ENCODE data around the gene DOP1A.
"Not testable (repeated sequence)": the region's sequence is repeated elsewhere in the genome, so short reads cannot be mapped to it uniquely, and the experiment has no call there.

Gene DOP1A

DNA sequence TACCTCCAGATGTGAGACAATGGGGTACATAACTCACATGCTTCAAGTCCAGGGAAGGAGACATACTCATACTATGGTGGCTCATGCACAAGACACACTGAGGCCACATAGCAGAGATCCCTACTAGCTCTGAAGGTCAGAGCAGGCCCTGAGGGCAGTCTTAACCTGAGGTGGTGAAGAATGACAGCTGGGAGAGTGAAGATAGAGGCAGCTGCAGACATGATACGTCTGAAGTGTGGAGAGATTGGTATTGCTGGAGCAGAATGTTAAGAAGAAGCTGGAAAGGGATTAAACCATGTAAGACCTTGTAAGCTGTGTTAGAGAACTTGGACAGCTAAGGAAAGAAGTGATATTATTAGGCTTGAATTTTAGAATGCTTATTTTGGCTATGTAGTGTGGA lies 92.7 kb downstream of the DOP1A start:
- no peak for DNase-seq

DNA sequence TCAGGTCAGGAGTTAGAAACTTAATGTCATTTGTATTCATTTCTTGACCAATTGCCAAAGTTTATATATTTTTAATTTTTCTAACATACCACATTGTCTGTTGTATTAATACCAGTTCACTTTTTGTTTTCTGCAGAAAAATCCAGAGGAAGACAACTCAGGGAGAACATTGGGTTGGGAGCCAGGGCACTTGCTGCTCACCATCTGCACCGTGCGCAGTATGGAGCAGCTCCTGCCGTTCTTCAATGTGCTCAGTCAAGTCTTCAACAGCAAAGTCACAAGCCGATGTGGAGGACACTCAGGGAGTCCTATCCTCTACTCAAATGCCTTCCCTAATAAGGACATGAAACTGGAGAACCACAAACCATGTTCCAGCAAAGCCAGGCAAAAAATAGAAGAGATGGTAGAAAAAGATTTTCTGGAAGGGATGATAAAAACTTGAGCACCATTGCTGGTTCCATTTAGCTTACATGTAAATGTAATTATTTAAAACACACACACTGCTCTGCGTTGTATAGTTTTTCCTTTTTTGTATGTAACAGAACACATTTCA lies 100.3 kb downstream of the DOP1A start:
- DNase-seq, result no peak

DNA sequence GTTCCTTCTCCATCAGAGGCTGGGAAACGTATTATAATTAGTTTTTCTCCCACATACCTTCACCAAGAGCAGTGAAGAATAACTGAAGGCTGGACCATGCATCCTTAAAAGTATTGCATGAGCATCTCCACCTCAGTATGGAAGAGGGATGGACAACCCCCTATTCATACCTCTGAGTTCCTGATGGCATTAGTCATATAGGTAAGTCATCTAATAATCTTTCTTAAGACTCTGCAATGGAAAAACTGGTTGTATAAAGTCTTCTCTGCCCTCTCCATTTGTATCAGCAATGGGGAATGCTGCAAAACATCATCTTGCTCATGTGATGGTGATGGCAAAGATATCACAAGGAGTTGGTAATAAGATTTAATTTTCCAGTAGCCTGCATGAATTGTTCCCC lies 101.1 kb downstream of the DOP1A start:
- DNase-seq, result no peak

DNA sequence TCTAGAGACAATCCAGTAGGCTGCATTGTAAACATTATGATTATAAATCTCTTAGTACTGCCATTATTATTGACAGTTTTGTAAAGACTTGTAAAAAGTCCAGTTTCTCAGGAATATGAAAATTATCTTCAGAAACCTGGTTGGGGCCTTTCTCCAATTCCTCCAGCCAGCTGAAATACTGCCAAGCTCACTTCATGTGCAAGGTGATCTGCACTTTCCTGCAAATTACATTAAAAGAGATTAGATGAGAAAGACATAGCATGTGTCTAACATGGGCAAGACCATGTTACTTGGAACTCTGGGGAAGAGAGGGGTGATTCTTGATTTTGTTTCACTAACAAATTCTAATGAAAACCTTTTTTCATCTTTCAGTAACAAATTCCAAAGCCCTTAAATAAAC lies 101.6 kb downstream of the DOP1A start:
- no peak for DNase-seq

DNA sequence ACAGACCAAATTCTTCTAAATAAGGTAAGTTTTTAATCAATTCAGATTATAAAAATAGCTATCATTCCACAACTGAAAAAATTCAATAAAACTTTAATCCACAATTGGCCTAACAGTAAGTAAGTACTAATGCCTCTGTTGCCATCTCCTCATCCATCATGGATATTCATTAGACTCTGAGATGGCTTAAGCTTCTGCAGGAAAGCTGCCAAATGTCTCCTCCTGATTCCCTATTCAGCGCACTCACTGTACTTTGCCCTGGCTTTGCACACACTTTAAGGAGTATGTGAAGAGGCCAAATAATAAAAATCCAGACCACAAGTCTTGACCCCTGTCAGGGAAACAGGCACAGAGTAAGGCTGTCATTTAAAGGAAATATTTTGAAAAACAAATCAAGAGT lies 102.0 kb downstream of the DOP1A start:
- no peak for DNase-seq

DNA sequence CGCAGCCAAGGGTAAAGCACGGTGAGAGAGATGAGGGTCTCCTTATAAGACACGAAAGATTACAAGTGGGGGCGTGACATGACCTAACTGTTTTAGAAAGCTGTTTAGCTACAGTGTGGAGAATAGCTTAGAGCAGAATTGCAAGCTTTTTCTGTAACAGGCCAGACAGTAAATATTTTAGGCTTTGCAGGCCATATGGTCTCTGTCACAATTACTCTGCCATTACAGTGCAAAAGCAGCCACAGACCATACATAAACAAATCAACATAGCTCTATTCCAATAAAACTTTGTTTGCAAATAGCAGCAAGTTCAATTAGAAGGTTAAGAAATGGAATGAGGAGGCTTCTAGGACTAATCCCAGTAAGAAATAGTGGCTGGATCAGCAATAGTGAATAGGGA lies 108.8 kb downstream of the DOP1A start:
- no peak for DNase-seq

DNA sequence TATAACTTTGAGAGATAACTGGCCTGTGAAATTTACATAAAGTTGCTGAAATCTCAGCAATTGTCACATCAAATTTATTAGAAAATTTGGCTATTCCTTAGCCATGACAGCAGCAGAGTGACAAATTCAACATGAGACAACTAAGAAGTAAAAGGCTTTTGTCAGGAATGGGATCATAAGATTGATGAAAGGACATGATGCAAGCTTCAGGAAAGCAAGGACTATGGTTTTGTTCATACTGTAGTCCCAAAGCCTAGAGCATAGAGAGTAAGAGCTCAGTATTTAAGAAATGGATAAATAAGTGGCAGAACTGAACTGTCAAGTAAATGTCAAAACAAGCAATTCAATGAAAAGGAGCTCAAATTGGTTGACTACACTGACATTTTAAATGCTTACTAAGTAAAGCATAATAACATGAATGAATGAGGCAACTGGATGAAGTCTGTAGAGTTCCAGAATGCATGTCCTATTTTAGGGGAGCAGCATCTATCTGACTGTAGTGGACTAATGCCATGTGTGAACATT lies 113.0 kb downstream of the DOP1A start:
- no peak for DNase-seq

DNA sequence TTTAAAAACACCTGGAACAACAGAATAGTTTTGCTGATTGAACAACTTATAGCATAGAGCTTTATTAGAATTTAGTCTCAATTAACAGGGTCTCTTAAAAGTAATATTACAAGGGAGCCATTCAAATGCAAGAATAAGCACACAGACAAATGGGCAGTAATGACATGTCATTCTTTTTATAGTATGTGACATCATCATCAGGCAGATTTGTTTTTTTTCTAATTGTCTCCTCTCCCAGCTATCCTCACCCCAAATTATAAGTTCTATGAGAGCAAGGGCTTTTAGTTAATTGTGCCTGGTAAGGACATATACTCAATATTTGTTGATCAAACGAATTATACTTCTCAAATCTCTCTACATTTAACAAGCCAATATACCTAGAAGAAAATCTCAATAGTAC lies 114.6 kb downstream of the DOP1A start:
- no peak for DNase-seq

DNA sequence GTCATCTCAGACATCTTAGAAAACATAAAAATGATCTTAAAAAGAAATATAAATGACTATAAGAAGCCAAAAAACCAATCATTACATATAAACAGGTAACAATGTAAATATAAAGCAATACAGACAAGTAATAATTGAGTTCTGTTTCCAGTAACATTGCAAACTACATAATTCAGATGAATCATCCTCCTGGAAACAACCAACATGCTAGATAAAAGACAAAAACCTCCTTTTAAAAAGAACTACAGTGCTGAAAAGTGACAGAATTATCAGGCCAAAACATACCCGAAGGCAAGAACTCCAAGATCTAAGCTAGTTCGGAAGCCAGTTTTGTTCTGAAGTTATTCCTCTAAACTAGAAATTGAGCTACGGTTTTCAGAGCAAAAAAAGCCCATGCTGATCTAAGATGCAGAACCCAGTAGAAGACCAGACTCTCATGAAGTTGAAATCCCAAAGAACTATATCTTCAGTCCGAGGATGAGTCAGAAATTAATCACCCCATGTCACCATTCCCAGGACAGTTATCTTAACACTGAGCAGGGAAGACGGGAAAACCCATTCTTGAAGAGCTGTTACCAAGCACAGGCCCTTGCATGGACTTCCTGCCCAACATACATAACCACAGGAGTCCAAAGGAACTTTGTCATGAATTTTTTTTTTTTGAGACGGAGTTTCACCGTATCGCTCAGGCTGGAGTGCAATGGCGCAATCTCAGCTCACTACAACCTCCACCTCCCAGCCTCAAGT lies 115.8 kb downstream of the DOP1A start:
- no peak for DNase-seq

DNA sequence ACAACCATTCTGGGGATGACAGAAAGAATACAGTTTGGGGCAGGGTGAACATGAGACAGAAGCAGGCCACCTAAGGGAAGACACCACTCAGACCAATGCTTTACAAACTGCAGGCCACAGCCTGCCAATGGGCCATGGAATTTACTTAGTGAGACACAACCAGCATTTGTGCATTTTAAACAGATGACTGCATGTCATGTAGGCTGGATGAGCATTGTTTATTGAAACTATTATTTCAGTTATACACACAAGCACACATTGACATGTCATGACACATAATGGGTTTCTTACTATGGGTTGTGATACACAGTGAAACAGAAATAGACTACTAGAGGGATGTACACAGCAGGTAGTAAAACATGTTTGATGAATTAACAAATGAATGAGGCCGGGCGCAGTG lies 117.6 kb downstream of the DOP1A start:
- DNase-seq, result no peak

DNA sequence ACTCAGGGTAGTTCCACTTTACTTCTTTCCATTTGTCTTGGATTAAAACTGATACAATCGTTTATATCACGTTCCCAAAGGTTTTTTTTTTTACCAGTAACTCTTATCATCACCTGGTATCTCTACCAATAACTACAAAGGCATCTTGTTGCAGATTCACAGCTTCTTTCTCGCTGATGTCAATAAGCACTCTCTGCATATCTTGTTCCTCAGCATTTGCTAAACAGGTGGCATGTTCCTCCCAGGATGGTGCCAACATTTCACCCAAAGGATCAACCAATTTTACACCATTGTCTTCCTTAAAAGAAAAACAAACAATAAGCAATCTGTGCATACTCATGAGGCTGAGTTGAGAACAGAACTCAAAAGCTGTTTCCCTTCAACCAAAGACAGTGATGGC lies 121.0 kb downstream of the DOP1A start:
- no peak for DNase-seq

DNA sequence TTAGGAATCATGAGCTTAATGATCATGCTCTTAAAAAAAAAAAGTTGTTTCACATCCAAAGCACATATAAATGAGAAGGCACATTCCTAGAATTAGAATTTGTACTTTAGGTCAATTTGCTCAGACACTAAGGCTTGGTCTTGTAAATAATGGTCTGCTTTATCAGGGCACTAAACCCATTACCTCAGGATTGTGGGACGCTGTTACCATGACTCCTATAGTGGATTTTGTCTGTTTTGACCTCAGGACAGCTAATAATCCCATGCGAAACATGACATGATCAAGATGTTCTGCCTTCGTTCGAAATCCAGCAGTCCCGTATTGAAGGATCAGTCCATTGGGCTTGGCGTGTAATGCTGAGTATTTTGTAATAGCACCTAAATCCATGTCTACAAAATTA lies 123.2 kb downstream of the DOP1A start:
- no peak for DNase-seq

DNA sequence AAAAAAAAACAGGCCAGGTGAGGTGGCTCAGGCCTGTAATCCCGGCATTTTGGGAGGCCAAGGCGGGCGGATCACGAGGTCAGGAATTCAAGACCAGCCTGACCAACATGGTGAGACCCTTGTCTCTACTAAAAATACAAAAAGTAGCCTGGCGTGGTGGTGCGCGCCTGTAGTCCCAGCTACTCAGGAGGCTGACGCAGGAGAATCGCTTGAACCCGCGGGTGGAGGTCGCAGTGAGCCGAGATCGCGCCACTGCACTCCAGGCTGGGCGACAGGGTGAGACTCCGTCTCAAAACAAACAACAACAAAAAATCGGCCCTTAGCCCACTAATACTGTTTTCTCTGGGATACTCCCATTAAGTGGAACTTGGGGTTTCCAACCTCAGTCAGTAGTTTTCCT lies 124.5 kb downstream of the DOP1A start:
- DNase-seq, result not testable (repeated sequence)

DNA sequence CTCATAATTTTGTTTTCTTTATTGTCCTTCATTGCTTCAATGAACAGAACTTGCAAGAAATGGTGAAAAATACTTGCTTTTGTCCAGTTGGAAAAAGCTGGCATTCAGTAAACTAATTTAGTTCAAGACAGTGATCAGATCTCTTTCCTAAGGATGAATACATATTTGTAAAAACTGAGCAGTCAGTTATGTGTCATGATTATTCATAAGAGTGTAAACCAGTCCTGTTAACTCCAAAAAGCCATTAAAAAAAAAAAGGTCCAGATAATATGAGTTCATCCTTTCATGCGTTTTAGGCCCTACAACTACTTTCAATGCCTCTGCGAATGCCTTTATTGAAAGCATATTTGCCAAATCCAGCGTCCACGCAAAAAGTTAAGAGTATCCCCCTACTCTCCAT lies 125.0 kb downstream of the DOP1A start:
- DNase-seq, result no peak

DNA sequence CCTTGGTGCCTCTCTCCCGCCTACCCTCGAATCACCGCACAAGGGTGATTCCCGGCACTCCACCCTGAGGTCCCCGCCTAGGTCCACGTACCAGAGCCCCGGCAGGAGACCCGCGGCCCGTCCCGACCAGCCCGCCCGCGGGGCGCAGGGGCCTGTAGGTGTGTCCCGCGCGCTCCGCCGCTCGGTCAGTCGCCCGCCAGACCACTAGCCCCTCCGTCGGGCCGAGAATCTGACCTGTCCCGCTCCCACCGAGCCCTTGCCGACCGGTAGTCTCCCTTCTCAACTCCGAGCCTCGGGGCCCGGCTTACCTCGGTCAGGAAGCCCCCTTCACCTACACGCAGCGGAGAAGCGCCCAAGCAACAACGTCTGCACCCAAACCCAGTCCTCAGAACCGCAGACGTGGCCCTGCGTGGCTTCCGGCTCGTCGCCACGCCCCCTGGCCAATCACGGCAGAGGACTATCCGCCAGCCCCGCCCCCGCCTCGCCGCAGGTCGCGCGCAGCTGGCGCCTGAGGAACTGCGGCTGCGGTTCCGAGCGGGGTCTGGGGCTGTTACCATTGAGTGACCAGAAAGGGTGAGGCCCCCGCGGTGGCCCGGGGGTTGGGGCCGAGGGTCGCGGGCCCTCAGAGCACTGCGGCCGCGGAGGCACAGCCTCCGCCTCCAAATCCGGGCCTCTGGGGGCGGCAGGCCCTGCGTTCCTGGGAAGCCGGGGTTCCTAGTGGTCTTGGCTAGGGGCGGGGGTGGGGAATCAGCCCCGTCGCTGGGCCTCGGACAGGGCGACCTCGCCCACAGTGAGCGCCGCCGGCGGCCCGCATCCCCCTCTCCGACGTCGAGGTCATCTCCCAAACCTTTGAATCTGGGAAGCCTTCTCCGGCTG lies 125.6 kb downstream of the DOP1A start, which contains the start of the genes PGM3 and RWDD2A:
TSS of gene PGM3 (minus strand) at position 395 of the 876 bp plus-strand sequence. CDS start 2,253 bp downstream, outside the sequence.
TSS of gene RWDD2A (plus strand) at position 487 of the 876 bp plus-strand sequence. CDS start 1,095 bp downstream, outside the sequence.
- peak; percentile 16 for DNase-seq

DNA sequence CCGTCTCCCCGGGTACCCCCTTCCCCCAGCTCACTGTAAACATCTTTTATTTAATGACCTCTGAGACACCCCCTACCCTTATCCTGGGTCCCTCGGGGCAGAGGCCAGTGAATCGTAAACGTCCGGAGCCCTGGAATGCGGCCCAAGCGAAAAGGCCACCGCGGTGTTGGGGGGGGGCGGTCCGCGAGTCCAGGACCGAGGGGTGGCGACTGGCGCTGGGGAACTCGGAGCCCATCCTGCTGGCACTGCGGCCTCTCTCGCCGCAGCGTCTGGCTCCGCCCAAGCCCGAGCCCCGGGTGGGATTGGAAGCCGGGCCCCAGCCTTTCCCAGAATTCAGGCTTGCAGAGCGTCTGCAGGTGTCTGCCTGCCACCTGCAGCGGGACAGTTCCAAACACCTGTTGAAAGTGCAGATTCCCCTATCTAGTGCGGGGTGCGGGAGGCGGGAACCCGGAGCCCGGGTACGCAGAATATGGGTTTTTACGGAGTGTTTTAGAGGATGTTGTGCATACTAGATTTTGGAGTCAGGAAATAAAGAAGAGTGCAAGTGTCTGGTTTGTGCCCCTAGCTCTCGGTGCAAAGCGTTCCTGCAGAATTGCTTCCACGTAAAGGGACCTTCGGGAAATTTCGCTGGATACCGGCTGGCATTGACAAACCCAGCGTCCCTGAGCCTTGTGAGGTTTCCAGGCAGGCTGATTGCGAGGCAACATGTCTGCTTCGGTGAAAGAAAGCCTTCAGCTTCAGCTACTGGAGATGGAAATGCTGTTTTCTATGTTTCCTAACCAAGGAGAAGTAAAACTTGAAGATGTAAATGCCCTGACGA lies 126.5 kb downstream of the DOP1A start:
- DNase-seq, result no peak

DNA sequence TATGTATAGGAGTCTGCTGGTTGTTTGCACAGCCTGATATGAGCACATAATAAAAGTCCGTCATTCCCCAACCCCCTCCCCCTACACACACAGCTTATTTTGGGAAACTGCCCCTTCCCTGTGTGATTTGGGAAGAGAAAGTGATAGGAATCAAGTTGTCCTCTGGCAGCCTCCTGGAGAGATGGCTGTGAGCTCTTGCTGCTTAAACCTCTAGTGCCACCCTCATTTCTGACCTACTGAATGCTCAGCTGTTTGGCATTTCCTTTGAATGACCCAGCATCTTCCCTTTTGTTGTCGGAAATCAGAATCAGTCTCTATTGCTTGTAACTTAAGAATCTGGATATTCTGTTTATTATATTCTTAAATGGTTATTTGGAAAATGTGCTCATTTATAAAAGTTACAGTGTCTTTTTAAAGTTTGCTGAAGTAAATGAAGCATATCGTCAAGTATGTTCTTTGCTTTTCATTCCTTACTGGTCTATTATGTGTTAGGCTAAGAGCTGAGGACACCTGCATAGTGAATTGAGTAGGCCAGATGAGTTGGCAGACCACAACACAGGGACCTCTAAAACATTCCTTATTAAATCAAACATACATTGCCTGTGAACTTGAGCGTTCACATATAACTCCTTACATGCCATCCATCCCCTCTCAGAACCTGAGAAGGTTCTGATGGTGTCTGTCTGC lies 131.2 kb downstream of the DOP1A start:
- no peak for DNase-seq

DNA sequence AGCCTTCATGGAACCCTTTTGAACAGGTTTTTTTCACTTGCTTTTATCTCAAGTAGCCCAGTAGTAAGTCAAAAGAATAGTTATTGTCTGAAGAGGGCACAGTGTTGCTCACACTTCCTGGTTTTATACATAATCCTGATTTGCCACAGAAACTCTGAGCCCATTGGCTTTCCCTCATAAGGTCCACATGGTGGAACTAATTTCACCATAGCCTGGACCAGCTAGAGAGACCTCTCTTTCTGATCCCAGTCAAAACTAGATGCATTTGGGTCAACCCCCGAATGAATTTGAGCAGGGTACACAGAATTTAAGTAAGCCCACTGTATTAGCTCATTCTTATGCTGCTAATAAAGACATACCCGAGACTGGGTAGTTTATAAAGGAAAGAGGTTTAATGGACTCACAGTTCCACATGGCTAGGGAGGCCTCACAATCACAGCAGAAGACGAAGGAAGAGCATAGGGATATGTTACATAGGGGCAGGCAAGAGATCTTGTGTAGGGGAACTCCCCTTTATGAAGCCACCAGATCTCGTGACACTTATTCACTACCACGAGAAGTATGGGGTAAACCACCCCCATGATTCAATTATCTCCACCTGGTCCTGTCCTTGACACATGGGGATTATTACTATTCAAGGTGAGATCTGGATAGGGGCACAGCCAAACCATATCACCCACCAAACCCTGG lies 131.8 kb downstream of the DOP1A start:
- DNase-seq, result no peak

DNA sequence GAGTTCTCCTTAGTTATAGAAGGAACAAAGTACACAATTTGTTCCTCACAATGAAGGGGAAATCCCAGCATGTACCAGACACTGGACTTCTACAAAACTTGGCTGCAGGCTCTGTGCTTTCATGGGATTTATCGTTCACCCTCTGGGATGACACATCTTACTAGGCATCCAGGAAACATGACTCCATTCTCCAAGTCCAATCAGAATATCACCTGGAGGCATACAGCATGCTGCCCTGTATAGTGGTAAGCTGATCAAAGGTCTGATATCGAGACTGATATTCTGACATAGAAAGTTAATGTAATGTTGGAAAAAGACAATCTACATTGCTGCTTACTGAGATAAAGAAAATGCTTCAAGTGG lies 132.4 kb downstream of the DOP1A start:
- no peak for DNase-seq

DNA sequence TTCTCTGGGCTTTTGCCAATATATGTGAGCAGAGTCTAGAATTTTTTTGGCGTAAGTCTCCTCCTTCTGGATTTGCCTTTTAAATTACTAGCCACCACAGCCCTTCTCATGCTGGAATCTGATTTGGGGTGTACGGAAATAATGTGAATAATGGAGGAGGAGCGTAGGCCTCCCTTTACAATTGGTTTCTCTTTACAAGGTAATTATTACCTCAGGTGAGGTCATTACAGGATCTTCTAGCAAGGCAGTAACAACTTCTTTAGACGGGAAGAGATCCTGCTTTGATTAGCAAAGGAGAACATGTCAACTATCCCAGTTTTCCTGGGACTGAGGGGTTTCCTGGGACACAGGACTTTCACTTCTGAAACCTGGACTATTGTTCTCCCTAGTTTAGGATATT lies 134.6 kb downstream of the DOP1A start:
- no peak for DNase-seq

Data from NCI-H187 treated with DMSO at 0.1 percent for 48 hours (cell line).